H1 (cell line): ENCODE results near the gene TTC22. TPM values are rescaled to one million over a fixed set of nuclear protein-coding genes. Genes with fewer than 3 reads are reported as not detected.

ENCODE experiments used
- CTCF ChIA-PET: fragments of 300-600 bp; sonication (Branson Sonifier 250); formaldehyde crosslinking; loops from one replicate; lab custom pipeline; 2021; ENCODE audit not compliant: partially characterized antibody; lab: Charles Lee
- POLR2A ChIA-PET: fragments of 300-600 bp; sonication (Branson Sonifier 250); formaldehyde crosslinking; loops from one replicate; lab custom pipeline; 2021; ENCODE audit warnings: inconsistent platforms; ENCODE audit not compliant: partially characterized antibody; lab: Charles Lee
- DNase-seq, 2 experiments: peaks; one replicate each; pipeline versions ENCODE4 v3.0.0 to v3.0.0-alpha.2; 2010 to 2022; ENCODE audit warnings: low spot score in 2 of 2, low read depth in 1 of 2, mixed read lengths in 1 of 2
- FAIRE-seq: peaks from 2 replicates; lab custom pipeline; 2011; peaks lifted over from hg19 to GRCh38; lab: Jason Lieb, UNC
- H2AFZ ChIP-seq: 2 replicates; pipeline ENCODE4 v1.8.1; 2012; ENCODE audit warnings: low read length, inconsistent platforms
- H2AK5ac ChIP-seq: 2 replicates; pipeline ENCODE4 v1.6.1; 2013; ENCODE audit warnings: low read depth, low read length
- H2BK120ac ChIP-seq: replicated peaks from 2 replicates; pipeline ENCODE3; 2013; ENCODE audit warnings: low read depth, low read length, inconsistent platforms
- H2BK12ac ChIP-seq: 2 replicates; pipeline ENCODE4 v1.6.1; 2013; ENCODE audit warnings: low read depth, low read length
- H2BK15ac ChIP-seq: 2 replicates; pipeline ENCODE4 v1.6.1; 2013; ENCODE audit warnings: low read length
- H2BK20ac ChIP-seq: 2 replicates; pipeline ENCODE4 v1.6.1; 2013; ENCODE audit warnings: low read length
- H2BK5ac ChIP-seq: 2 replicates; pipeline ENCODE4 v1.6.1; 2013; ENCODE audit warnings: low read depth, low read length
- H3K14ac ChIP-seq: 2 replicates; pipeline ENCODE4 v1.6.1; 2013; ENCODE audit warnings: inconsistent platforms; ENCODE audit not compliant: insufficient read length
- H3K18ac ChIP-seq: 2 replicates; pipeline ENCODE4 v1.6.1; 2013; ENCODE audit warnings: low read length; ENCODE audit errors: extremely low read depth
- H3K23ac ChIP-seq: 2 replicates; pipeline ENCODE4 v1.6.1; 2013; ENCODE audit warnings: inconsistent platforms; ENCODE audit not compliant: insufficient read length
- H3K23me2 ChIP-seq: 2 replicates; pipeline ENCODE4 v1.6.1; 2013; ENCODE audit warnings: low read depth, low read length
- H3K27ac ChIP-seq: 2 replicates; pipeline ENCODE4 v1.6.1; 2011; ENCODE audit warnings: low read depth, low read length, inconsistent platforms
- H3K27me3 ChIP-seq, 4 experiments: replicated peaks in 1 of 4; 1 replicate in 1 of 4; 2 replicates in 3 of 4; pipeline versions ENCODE4 v1.6.1 to v1.8.1; 2011 to 2013; ENCODE audit warnings: low read length in 3 of 4, mild to moderate bottlenecking in 3 of 4, inconsistent platforms in 2 of 4, mixed read lengths in 2 of 4, moderate library complexity in 1 of 4; ENCODE audit not compliant: control insufficient read depth in 3 of 4, insufficient read depth in 3 of 4; ENCODE audit errors: extremely low read depth in 1 of 4
- H3K36me3 ChIP-seq, 4 experiments: 2 replicates each; pipeline versions ENCODE4 v1.6.1 to v1.8.1; 2011 to 2013; ENCODE audit warnings: mild to moderate bottlenecking in 4 of 4, low read length in 3 of 4, moderate library complexity in 2 of 4, control low read depth in 1 of 4, inconsistent platforms in 1 of 4; ENCODE audit not compliant: insufficient read depth in 4 of 4, control insufficient read depth in 2 of 4
- H3K4ac ChIP-seq: replicated peaks from 2 replicates; pipeline ENCODE3; 2013; ENCODE audit warnings: low read length, low read depth, mixed read lengths, inconsistent platforms; ENCODE audit not compliant: insufficient read length
- H3K4me1 ChIP-seq, 4 experiments: replicated peaks in 1 of 4; 1 replicate in 1 of 4; 2 replicates in 3 of 4; pipeline versions ENCODE4 v1.6.1 to v1.8.1; 2011 to 2013; ENCODE audit warnings: low read length in 3 of 4, inconsistent platforms in 2 of 4, mixed read lengths in 1 of 4; ENCODE audit not compliant: insufficient read depth in 4 of 4, control insufficient read depth in 3 of 4
- H3K4me2 ChIP-seq, 2 experiments: 2 replicates each; pipeline versions ENCODE4 v1.6.1 to v1.8.1; 2011 to 2013; ENCODE audit warnings: low read depth in 2 of 2, low read length in 2 of 2, control low read depth in 1 of 2, inconsistent platforms in 1 of 2, mild to moderate bottlenecking in 1 of 2; ENCODE audit not compliant: insufficient read depth in 1 of 2
- H3K4me3 ChIP-seq, 4 experiments: fragments of 200-600, 300-600 bp in 1 of 4; sonication (generic), shearing (Covaris generic), sonication (Bioruptor Twin) in 1 of 4; 2 replicates each; pipeline versions ENCODE4 v1.5.1 to v1.8.1; 2011 to 2016; ENCODE audit warnings: low read length in 4 of 4, low read depth in 3 of 4, control low read depth in 2 of 4, inconsistent platforms in 2 of 4, mild to moderate bottlenecking in 2 of 4, mixed read lengths in 1 of 4, moderate library complexity in 1 of 4; ENCODE audit not compliant: insufficient read depth in 2 of 4; ENCODE audit errors: extremely low read depth in 1 of 4
- H3K56ac ChIP-seq: replicated peaks from 2 replicates; pipeline ENCODE3; 2013; ENCODE audit warnings: low read depth, mild to moderate bottlenecking, mixed read lengths, low read length, inconsistent platforms; ENCODE audit not compliant: insufficient read length
- H3K79me1 ChIP-seq: 2 replicates; pipeline ENCODE4 v1.6.1; 2013; ENCODE audit warnings: low read depth, low read length, control low read depth
- H3K79me2 ChIP-seq, 2 experiments: 2 replicates each; pipeline versions ENCODE4 v1.6.1 to v1.8.1; 2012 to 2013; ENCODE audit warnings: low read length in 2 of 2, mild to moderate bottlenecking in 2 of 2, inconsistent platforms in 1 of 2; ENCODE audit not compliant: insufficient read depth in 2 of 2, control insufficient read depth in 1 of 2
- H3K9ac ChIP-seq, 4 experiments: replicated peaks in 1 of 4; 1 replicate in 1 of 4; 2 replicates in 3 of 4; pipeline versions ENCODE4 v1.6.1 to v1.8.1; 2011 to 2013; ENCODE audit warnings: low read depth in 3 of 4, low read length in 3 of 4, control low read depth in 2 of 4, mild to moderate bottlenecking in 2 of 4, moderate library complexity in 2 of 4, inconsistent platforms in 1 of 4; ENCODE audit errors: extremely low read depth in 1 of 4
- H3K9me3 ChIP-seq, 2 experiments: 2 replicates each; pipeline versions ENCODE4 v1.6.1 to v1.8.1; 2012 to 2013; ENCODE audit warnings: mild to moderate bottlenecking in 2 of 2, moderate library complexity in 2 of 2, control low read depth in 1 of 2, inconsistent platforms in 1 of 2, low read depth in 1 of 2, low read length in 1 of 2, mixed read lengths in 1 of 2; ENCODE audit not compliant: insufficient read depth in 2 of 2
- H4K20me1 ChIP-seq, 2 experiments: replicated peaks in 1 of 2; 2 replicates each; pipeline versions ENCODE3 to v1.8.1; 2011 to 2013; ENCODE audit warnings: inconsistent platforms in 2 of 2, low read length in 2 of 2, mild to moderate bottlenecking in 1 of 2; ENCODE audit not compliant: insufficient read depth in 2 of 2, control insufficient read depth in 1 of 2
- H4K5ac ChIP-seq: 2 replicates; pipeline ENCODE4 v1.6.1; 2013; ENCODE audit warnings: low read length, low read depth, mixed read lengths, inconsistent platforms; ENCODE audit not compliant: insufficient read length
- H4K8ac ChIP-seq: 2 replicates; pipeline ENCODE4 v1.8.0; 2013; ENCODE audit warnings: mild to moderate bottlenecking, moderate library complexity, low read length, inconsistent platforms; ENCODE audit not compliant: insufficient read depth; ENCODE audit errors: extremely low read depth
- H4K91ac ChIP-seq: replicated peaks from 2 replicates; pipeline ENCODE3; 2013; ENCODE audit warnings: low read length, mixed read lengths, inconsistent platforms; ENCODE audit not compliant: insufficient read length
- ATF2 ChIP-seq: IDR thresholded peaks from 2 replicates; pipeline ENCODE4 v1.6.1; 2012; ENCODE audit warnings: low read length, inconsistent platforms
- CTBP2 ChIP-seq: IDR thresholded peaks from 2 replicates; pipeline ENCODE4 v1.7.0; 2011; ENCODE audit warnings: borderline replicate concordance, mild to moderate bottlenecking, moderate library complexity, mixed read lengths, low read length; ENCODE audit not compliant: insufficient read depth, insufficient read length
- EP300 ChIP-seq, 2 experiments: IDR thresholded peaks; 1 replicate in 1 of 2; 2 replicates in 1 of 2; pipeline ENCODE4 v1.6.1; 2011 to 2012; ENCODE audit warnings: low read depth in 2 of 2, low read length in 2 of 2, mild to moderate bottlenecking in 2 of 2, borderline replicate concordance in 1 of 2, inconsistent platforms in 1 of 2, moderate library complexity in 1 of 2
- KDM1A ChIP-seq: fragments of 200-600, 300-600 bp; sonication (generic); IDR thresholded peaks from 2 replicates; pipeline ENCODE4 v1.7.1; 2016; ENCODE audit warnings: mild to moderate bottlenecking, low read length, borderline replicate concordance
- RFX5 ChIP-seq: IDR thresholded peaks from 2 replicates; pipeline ENCODE4 v1.6.1; 2011; ENCODE audit warnings: low read depth, low read length, improper control_type of control experiment, borderline replicate concordance
- RNF2 ChIP-seq: fragments of 200-900, 300-1000 bp; sonication (generic); IDR thresholded peaks from 2 replicates; pipeline ENCODE4 v1.7.1; 2016; ENCODE audit warnings: borderline replicate concordance, low read depth, mild to moderate bottlenecking, antibody characterized with exemption, low read length; ENCODE audit not compliant: poor library complexity, severe bottlenecking; ENCODE audit errors: missing control alignments
- TEAD4 ChIP-seq: IDR thresholded peaks from 2 replicates; pipeline ENCODE4 v1.6.1; 2012; ENCODE audit warnings: low read depth, low read length, inconsistent platforms, mixed read lengths
- WGBS, 2 experiments: shearing (Covaris generic) in 1 of 2; methylation state at CpG; one replicate each; pipeline versions ENCODE4 v1.1.6 to v1.1.7; 2013 to 2015; ENCODE audit warnings: low lambda C conversion rate in 2 of 2, mixed read lengths in 2 of 2, inconsistent platforms in 1 of 2, low coverage in 1 of 2, missing lambda C conversion rate in 1 of 2; ENCODE audit not compliant: insufficient replicate concordance in 2 of 2, insufficient coverage in 1 of 2, insufficient read length in 1 of 2; ENCODE audit errors: extremely low coverage in 1 of 2, missing lambda C conversion rate in 1 of 2; 5-methylcytosine and 5-hydroxymethylcytosine counted together
- polyA plus RNA-seq, 7 experiments: library from polyadenylated mRNA; depleted of rRNA in 3 of 7; stranded (reverse) in 5 of 7; unstranded in 2 of 7; fragments of >200 nt in 5 of 7; fragments of 200-250 nt in 2 of 7; gene quantifications; 1 replicate in 5 of 7; 2 replicates in 1 of 7; 4 replicates in 1 of 7; pipeline versions ENCODE4 v1.2.1 to v1.2.3, GENCODE V29; 2011 to 2013; ENCODE audit warnings: missing spikeins in 2 of 7, mixed read lengths in 2 of 7
- total RNA-seq: library from RNA; stranded (reverse); fragmentation: NEBNext Ultra II Directional; extraction: Animal tissue kit (Norgen Biotek cat#: 25700); gene quantifications from 2 replicates; pipeline ENCODE4 v1.2.1, GENCODE V29; 2021
- TF ChIP-seq, protein P1 (sequence below), 3 experiments: IDR thresholded peaks; 1 replicate in 2 of 3; 2 replicates in 1 of 3; pipeline versions ENCODE4 v1.5.1 to v1.6.1; 2011; ENCODE audit warnings: low read length in 3 of 3, mild to moderate bottlenecking in 3 of 3, inconsistent platforms in 2 of 3, low read depth in 1 of 3, moderate library complexity in 1 of 3; ENCODE audit not compliant: insufficient read depth in 1 of 3; ENCODE audit errors: control extremely low read depth in 1 of 3

TTC22 gene
- total and polyA plus RNA-seq, 2 of the 8 experiments (the other 6 are each of a cell fraction or from before 2014, with no cell fraction given), result 1.00 to 1.6 TPM

GRCh38 chr1:54850737-54851136, 49.6 kb upstream of the TTC22 start:
- Histone ChIP-seq H4K5ac (no peak overlapping the region), H3K27me3 (no peaks in the 10 kb centered on the region), H3K18ac (no peak overlapping the region), H2AFZ (no peak overlapping the region), H4K8ac (no peak overlapping the region; the same call in 1 of the 2 replicates), H2BK5ac (no peak overlapping the region), H2BK15ac (no peak overlapping the region), H3K79me2 (no peaks in the 10 kb centered on the region), H3K36me3 (peaks cover 39 to 69% (median 63%) of the 10 kb centered on the region in 4 experiments), H3K4ac (no peak overlapping the region), H3K9ac (no peak overlapping the region), H3K79me1 (no peaks in the 10 kb centered on the region), H3K14ac (no peak overlapping the region), H4K20me1 (peaks cover 10 to 25% of the 10 kb centered on the region in 2 experiments), H3K9me3 (no peaks in the 10 kb centered on the region), H3K56ac (no peak overlapping the region), H3K4me3 (no peak overlapping the region), H2BK12ac (no peak overlapping the region), H3K4me1 (no peaks in the 10 kb centered on the region), H3K4me2 (no peak overlapping the region), H2AK5ac (no peak overlapping the region), H2BK20ac (no peak overlapping the region), H3K27ac (no peak overlapping the region), H3K23ac (no peak overlapping the region), H2BK120ac (no peak overlapping the region), H4K91ac (no peak overlapping the region), H3K23me2 (no peaks in the 10 kb centered on the region)
- ChIA-PET POLR2A (no interaction called here), CTCF (interaction anchor here (0.5 to 3.6 kb wide), 6 partner anchors 44 to 891 kb away, joined by 3 to 11 read pairs (median 3); a partner anchor contains a TSS)
- DNase-seq (no peak), FAIRE-seq (no peak)
- WGBS, 2 experiments, result 92% methylated on average over 9 of the region's 9 CpGs; no CpG with 5 or more reads in 1 of the 2 experiments
- no peak for TF ChIP-seq RFX5
- no peak for TF ChIP-seq CTBP2
- TF ChIP-seq KDM1A, result no peak
- TF ChIP-seq, protein P1, sequence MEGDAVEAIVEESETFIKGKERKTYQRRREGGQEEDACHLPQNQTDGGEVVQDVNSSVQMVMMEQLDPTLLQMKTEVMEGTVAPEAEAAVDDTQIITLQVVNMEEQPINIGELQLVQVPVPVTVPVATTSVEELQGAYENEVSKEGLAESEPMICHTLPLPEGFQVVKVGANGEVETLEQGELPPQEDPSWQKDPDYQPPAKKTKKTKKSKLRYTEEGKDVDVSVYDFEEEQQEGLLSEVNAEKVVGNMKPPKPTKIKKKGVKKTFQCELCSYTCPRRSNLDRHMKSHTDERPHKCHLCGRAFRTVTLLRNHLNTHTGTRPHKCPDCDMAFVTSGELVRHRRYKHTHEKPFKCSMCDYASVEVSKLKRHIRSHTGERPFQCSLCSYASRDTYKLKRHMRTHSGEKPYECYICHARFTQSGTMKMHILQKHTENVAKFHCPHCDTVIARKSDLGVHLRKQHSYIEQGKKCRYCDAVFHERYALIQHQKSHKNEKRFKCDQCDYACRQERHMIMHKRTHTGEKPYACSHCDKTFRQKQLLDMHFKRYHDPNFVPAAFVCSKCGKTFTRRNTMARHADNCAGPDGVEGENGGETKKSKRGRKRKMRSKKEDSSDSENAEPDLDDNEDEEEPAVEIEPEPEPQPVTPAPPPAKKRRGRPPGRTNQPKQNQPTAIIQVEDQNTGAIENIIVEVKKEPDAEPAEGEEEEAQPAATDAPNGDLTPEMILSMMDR (IDR thresholded peaks at IDR 0.05; ENCODE audit: control extremely low read depth in 1 of 3, insufficient read depth in 1 of 3, low read depth in 1 of 3, low read length in 3 of 3), result no peak
- TF ChIP-seq TEAD4, result no peak
- TF ChIP-seq EP300 (IDR thresholded peaks at IDR 0.05; ENCODE audit: borderline replicate concordance in 1 of 2, low read depth in 2 of 2, low read length in 2 of 2), result no peak
- no peak for TF ChIP-seq ATF2
- TF ChIP-seq RNF2, result no peak
